Stimulated activated CD4-positive, alpha-beta T cell treated with anti-CD3 and anti-CD28 coated beads, Interleukin-15, amount 100 ng/mL, for 1 hour (primary cell): Measurements from ENCODE around the gene IGFBP6.

Source experiments
- DNase-seq, 2 donors: peaks; one replicate each; pipeline ENCODE4 v3.0.0-alpha.2; 2020; ENCODE audit warnings: low read depth in 1 of 2, low spot score in 1 of 2

IGFBP6 gene

DNA sequence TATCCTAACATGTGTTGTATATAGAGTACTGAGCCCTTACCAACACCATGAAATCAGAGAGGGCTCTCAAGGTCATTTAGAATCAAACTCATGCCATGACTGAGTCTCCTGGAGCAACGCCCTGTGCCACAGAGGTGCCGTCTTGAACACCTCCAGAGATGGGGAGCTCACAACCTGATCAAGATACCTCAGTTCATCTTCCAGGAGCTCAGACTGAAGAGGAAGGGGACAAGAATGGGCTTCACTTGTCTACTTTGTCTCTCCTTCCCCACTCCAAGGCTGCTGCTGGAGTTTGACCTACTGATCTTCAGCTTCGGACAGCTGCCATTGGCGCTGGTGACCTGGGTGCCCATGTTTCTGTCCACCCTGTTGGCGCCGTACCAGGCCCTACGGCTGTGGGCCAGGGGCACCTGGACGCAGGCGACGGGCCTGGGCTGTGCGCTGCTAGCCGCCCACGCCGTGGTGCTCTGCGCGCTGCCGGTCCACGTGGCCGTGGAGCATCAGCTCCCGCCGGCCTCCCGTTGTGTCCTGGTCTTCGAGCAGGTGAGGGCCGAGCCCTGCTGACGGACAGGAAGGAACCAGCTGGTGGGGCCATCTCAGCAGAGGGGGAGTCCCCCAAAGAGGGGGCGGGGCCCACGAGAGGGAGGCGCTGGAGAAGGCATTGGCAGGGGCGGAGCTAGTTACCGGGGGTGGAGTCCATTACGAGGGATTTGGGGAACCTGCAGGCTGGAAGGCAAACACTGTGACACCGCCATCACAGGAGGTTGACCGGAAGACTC, 17.8 kb downstream of the IGFBP6 start:
- no peak for DNase-seq

- no peak for DNase-seq
These were observed 18.6 kb downstream of the IGFBP6 start for GRCh38 chr12:53115891-53116648.

GRCh38 chr12:53118751-53119300, 21.4 kb downstream of the IGFBP6 start:
- DNase-seq, result no peak

- no peak for DNase-seq
These were observed 23.4 kb downstream of the IGFBP6 start for GRCh38 chr12:53120685-53121525.

DNA sequence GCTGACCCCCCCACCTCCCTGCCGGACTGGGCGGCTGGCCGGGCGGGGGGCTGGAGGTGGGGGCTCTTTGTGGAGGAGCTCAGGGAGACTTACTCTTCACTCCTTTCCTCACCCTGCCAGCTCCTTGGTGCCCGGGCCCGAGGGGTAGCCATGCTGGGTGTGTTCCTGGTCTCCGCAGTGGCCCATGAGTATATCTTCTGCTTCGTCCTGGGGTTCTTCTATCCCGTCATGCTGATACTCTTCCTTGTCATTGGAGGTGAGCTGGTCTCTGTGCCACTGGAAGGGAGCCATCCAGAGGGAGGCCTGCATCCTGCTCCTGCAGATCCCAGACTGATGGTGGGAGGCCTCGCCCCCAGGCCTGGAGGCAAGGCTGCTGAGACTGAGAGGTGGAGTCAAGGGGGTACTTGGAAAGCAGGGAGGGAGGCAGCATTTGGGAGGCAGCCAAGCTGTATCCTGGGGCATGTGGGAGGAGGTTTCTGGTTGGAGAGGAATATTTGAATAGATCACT, 25.5 kb downstream of the IGFBP6 start:
- no peak for DNase-seq

- no peak for DNase-seq
These were observed 26.3 kb downstream of the IGFBP6 start for GRCh38 chr12:53123578-53124351.

GRCh38 chr12:53124352-53124723, 26.9 kb downstream of the IGFBP6 start:
- DNase-seq, result no peak

DNA sequence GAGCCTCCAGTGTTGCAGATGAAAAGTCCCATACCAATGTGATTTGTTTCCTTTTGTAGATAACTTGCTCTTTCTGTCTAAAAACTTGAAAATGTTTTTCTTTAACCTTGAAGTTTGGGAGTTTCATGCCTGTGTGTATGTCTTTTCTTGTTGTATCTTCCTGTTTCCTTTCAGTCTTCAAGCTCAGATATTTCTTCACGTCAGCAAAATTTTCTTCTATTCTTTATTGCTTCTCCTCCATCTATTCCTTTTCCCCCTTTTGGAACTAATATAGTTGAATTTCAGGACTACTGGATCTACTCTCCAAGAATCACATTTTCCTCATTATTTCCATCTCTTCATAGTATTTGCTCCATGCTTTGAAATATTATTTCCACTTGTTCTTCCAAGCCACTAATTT, 29.7 kb downstream of the IGFBP6 start:
- no peak for DNase-seq

DNA sequence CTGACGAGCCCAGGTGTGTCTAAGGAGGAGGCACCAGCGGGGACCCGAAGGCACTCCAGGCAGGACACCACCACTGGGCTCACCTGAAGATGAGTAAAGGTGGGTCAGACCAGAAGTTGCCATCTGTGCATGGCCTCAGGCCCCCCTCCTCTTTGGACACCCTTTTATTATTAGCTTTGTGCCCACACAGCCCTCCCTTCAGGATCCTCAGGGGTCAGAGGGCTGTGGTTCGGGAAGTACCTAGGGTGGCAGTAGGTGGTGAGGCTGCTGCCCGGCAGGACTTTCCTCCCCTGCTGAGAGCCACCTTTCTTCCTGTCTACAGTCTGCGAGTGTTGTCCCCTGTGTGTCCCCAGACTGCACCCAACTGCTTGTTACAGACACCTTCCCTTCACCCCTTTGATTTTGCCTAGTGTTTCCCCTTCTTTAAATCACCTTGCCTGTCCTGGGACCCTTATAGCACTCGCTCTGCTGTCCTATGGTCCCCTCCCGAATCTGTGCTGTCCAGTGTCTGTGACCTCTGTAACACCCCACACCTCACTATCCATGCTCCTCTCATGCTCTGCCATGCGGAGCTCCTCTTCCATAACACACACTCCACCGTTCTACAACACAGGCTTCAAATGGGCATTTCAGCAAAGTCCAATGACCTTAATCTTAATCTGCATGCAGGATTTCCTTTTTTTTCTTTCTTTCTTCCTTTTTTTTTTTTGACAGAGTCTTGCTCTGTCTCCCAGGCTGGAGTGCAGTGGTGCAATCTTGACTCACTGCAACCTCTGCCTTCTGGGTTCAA, 31.5 kb downstream of the IGFBP6 start:
- no peak for DNase-seq

GRCh38 chr12:53131844-53132243, 34.4 kb downstream of the IGFBP6 start:
- no peak for DNase-seq

GRCh38 chr12:53133722-53134121, 36.3 kb downstream of the IGFBP6 start:
- no peak for DNase-seq

DNA sequence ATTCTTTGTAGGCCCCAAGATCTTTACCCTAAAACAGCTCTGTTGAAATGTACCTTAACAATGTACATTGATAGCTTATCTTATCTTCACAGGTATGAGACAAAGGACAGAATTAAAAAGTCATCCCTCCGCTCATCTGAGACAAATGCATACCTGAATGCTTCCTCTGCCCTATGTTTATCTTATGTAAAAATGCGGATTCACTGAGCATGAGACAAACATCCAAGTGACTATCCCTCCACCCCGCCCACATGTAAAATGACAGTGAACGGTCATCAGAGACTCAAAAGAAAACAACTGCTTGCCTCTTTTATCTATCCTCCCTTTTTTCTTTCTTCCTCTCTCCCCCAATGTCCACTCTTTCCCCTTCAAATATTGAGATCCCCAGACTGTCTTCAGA, 45.9 kb downstream of the IGFBP6 start:
- DNase-seq, result no peak

DNA sequence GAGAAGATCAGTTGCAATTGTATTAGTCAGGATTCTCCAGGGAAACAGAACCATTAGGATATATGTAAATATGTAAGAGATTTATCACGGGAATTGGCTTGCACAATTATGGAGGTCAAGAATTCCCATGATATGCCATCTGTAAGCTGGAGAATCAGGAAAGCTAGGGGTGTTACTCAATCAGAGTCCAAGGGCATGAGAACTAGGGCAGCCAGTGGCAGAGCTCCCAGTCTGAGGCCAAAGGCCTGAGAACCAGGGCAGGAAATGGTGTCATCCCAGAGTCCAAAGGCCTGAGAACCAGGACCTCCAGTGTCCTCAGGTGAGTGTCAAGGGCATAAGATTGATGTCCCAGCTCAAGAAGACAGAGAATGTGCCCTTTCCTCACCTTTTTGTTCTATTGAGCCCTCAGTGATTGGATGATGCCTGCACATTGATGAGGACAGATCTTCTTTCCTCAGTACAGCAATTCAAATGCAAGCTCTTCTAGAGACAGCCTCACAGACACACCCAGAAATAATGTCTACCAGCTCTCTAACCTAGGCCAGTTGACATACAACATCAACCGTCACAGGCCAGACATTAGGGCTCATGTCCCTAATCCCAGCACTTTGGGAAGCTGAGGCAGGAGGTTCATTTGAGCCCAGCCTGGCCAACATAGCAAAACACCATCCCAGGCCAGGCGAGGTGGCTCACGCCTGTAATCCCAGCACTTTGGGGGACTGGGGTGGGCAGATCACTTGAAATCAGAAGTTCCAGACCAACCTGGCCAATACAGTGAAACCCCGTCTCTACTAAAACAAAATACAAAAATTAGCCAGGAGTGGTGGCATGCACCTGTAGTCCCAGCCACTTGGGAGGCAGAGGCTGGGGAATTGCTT, 48.2 kb downstream of the IGFBP6 start:
- no peak for DNase-seq

- DNase-seq, result no peak
These were observed 49.7 kb downstream of the IGFBP6 start for GRCh38 chr12:53147181-53147580.

GRCh38 chr12:53147653-53148052, 50.2 kb downstream of the IGFBP6 start:
- DNase-seq, result no peak

- DNase-seq, result no peak
These were observed 53.6 kb downstream of the IGFBP6 start for GRCh38 chr12:53151039-53151438.
